Psoas muscle (tissue), 8 donors: ENCODE results near the gene ZNF860. TPM values are rescaled to one million over a fixed set of nuclear protein-coding genes. Genes with fewer than 3 reads are reported as not detected.

Source experiments
- ATAC-seq, 4 donors: fragments of 200-7000 bp; cut with Tn5 transposase; one replicate each; pipeline ENCODE4 v1.9.1; 2020; ENCODE audit warnings: moderate library complexity in 3 of 4, mild to moderate bottlenecking in 2 of 4
- DNase-seq, 2 donors: peaks; one replicate each; pipeline ENCODE4 v3.0.0-alpha.2; 2020
- H3K27ac ChIP-seq: fragments of 200-600 bp; one replicate; pipeline ENCODE4 v1.8.0; 2022
- H3K27me3 ChIP-seq, 3 donors: fragments of 200-600 bp in 1 of 3; one replicate each; pipeline versions ENCODE4 v1.6.1 to v1.8.0; 2013 to 2022; ENCODE audit warnings: low read length in 2 of 3, mild to moderate bottlenecking in 2 of 3, moderate library complexity in 1 of 3; ENCODE audit not compliant: insufficient read depth in 3 of 3
- H3K36me3 ChIP-seq, 2 donors: fragments of 200-600 bp in 1 of 2; one replicate each; pipeline versions ENCODE4 v1.6.1 to v1.8.0; 2013 to 2022; ENCODE audit warnings: low read depth in 1 of 2, mild to moderate bottlenecking in 1 of 2, moderate library complexity in 1 of 2; ENCODE audit not compliant: insufficient read depth in 1 of 2
- H3K4me1 ChIP-seq: fragments of 200-600 bp; one replicate; pipeline ENCODE4 v1.8.0; 2022
- H3K4me3 ChIP-seq: fragments of 200-600 bp; one replicate; pipeline ENCODE4 v1.8.0; 2022; ENCODE audit warnings: mild to moderate bottlenecking
- H3K9me3 ChIP-seq: fragments of 200-600 bp; one replicate; pipeline ENCODE4 v1.8.0; 2022
- WGBS, 3 donors: extraction: QIAGEN DNeasy Blood & Tissue Kit; methylation state at CpG; one replicate each; pipeline versions ENCODE4 v1.1.6 to v1.1.7; 2013; 5-methylcytosine and 5-hydroxymethylcytosine counted together
- intact Hi-C, 2 donors: fragments of 100-400 bp; cut with DNase I; formaldehyde crosslinking; loops; one replicate each; pipeline versions ENCODE4 v1.11.0 to v1.14.2; 2022
- polyA plus RNA-seq, 3 donors: library from polyadenylated mRNA; stranded (reverse); fragments of 200-250 nt; gene quantifications; one replicate each; pipeline ENCODE4 v1.2.3, GENCODE V29; 2013
- total RNA-seq, 4 donors: library from RNA; stranded (reverse); fragmentation: NEBNext Ultra II Directional in 2 of 4; extraction: Animal tissue kit (Norgen Biotek cat#: 25700) in 2 of 4; gene quantifications; one replicate each; pipeline versions ENCODE4 v1.2.1 to v1.2.4, GENCODE V29; 2021 to 2023
- TF ChIP-seq, protein P1 (sequence below): fragments of 200-600 bp; IDR thresholded peaks from one replicate; pipeline ENCODE4 v1.8.0; 2022; ENCODE audit warnings: antibody characterized with exemption
- donor health status: healthy with polysubstance abuse.
- donor health status: DM: no; HTN: no; CAD: no; lungs with moderate emphysema.
- donor health status: Bipolar disorder and iron deficiency.
- donor health status: healthy.
- donor health status: DM: yes; HTN: yes; CAD: no.
- donor health status: DM: no; HTN: no; CAD: no.
- donor health status: DM: no; HTN: no; CAD: no.
- donor health status: DM: yes; HTN: yes; CAD: no.

The ZNF860 gene
- total and polyA plus RNA-seq, 7 donors: 0.01 to 0.08 (median 0.05) TPM; not detected in 4

DNA sequence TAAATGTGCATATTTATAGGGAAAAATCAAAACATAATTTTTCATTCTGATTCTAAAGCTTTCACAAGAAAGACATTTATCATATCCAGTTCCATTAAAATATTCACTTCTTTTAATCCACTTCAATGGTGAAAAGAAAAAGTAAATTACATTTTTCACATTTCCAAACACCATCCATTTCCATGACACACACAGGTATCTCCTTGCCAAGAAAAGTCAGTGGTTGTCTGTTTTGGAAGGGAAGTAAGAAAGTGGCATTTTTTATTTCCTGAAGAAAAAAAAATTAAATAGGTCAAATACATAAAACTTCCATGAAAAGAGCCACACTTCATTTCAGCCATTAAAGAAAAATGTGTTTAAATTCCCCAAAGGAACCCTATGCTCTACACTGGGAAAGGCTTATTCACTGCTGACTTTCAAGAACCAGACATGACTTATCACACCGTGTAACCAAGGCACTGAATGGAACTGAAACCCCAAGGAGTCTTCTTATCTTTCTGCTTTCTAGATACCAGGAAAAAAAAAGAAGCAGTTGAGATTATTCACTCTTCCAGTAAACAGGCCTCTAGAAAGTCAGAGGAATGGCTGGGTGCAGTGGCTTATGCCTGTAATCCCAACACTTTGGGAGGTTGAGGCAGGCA lies 45.0 kb upstream of the ZNF860 start:
- DNase-seq: no peak
- Histone ChIP-seq H3K4me1 (no peaks in the 10 kb centered on the region), H3K36me3 (no peaks in the 10 kb centered on the region), H3K27me3 (no peaks in the 10 kb centered on the region), H3K4me3 (no peak overlapping the region), H3K27ac (no peak overlapping the region), H3K9me3 (no peaks in the 10 kb centered on the region)
- intact Hi-C loops: no loop called here
- ATAC-seq: no peak
- TF ChIP-seq, protein P1, sequence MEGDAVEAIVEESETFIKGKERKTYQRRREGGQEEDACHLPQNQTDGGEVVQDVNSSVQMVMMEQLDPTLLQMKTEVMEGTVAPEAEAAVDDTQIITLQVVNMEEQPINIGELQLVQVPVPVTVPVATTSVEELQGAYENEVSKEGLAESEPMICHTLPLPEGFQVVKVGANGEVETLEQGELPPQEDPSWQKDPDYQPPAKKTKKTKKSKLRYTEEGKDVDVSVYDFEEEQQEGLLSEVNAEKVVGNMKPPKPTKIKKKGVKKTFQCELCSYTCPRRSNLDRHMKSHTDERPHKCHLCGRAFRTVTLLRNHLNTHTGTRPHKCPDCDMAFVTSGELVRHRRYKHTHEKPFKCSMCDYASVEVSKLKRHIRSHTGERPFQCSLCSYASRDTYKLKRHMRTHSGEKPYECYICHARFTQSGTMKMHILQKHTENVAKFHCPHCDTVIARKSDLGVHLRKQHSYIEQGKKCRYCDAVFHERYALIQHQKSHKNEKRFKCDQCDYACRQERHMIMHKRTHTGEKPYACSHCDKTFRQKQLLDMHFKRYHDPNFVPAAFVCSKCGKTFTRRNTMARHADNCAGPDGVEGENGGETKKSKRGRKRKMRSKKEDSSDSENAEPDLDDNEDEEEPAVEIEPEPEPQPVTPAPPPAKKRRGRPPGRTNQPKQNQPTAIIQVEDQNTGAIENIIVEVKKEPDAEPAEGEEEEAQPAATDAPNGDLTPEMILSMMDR: no peak
- 19 to 38% (median 27%) methylated on average over 1 of the region's 1 CpG for WGBS, 3 donors

- ATAC-seq (no peak), DNase-seq (no peak)
- intact Hi-C loops: no loop called here
- H3K4me1 ChIP-seq: no peaks in the 10 kb centered on the region
- no peaks in the 10 kb centered on the region for H3K36me3 ChIP-seq
- H3K4me3 ChIP-seq: no peak overlapping the region
- H3K27me3 ChIP-seq: peaks cover 0 to 2% (median 0%) of the 10 kb centered on the region in 3 donors
- no peaks in the 10 kb centered on the region for H3K9me3 ChIP-seq
- 86 to 94% (median 88%) methylated on average over 4 of the region's 4 CpGs for WGBS, 3 donors
- no peak overlapping the region for H3K27ac ChIP-seq
- TF ChIP-seq, protein P1: no peak
Measured at GRCh38 chr3:31937225-31937624, 44.3 kb upstream of the ZNF860 start.

DNA sequence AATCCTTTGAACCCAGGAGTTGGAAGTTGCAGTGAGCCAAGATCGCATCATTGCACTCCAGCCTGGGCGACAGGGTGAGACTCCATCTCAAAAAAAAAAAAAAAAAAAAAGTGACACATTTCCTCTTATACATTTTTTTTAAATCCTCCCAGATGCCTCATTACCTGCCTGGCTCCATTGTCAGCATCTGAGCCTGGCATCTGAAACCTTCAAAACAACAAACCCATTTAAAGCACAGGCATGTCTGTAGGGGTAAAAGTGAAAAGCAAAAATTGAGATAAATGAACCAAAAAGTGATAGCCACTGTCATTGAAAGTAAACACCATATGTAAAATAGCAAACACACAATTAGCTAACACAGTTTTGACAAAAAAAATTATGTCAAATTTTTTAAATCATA lies 39.1 kb upstream of the ZNF860 start:
- no peak for DNase-seq
- Histone ChIP-seq H3K36me3 (no peaks in the 10 kb centered on the region), H3K27me3 (peaks cover 0 to 2% (median 0%) of the 10 kb centered on the region in 3 donors), H3K4me1 (no peaks in the 10 kb centered on the region), H3K4me3 (no peak overlapping the region), H3K9me3 (no peaks in the 10 kb centered on the region), H3K27ac (no peak overlapping the region)
- TF ChIP-seq, protein P1: no peak
- 93 to 100% (median 95%) methylated on average over 2 of the region's 2 CpGs for WGBS, 3 donors
- intact Hi-C loops: no loop called here
- ATAC-seq: no peak

- Histone ChIP-seq H3K9me3 (no peaks in the 10 kb centered on the region), H3K4me1 (no peaks in the 10 kb centered on the region), H3K4me3 (no peak overlapping the region), H3K36me3 (no peaks in the 10 kb centered on the region), H3K27ac (no peak overlapping the region), H3K27me3 (peaks cover 0 to 2% (median 0%) of the 10 kb centered on the region in 3 donors)
- TF ChIP-seq, protein P1: no peak
- intact Hi-C loops: no loop called here
- no peak for ATAC-seq
- no peak for DNase-seq
Measured at GRCh38 chr3:31943041-31943440, 38.5 kb upstream of the ZNF860 start.

DNA sequence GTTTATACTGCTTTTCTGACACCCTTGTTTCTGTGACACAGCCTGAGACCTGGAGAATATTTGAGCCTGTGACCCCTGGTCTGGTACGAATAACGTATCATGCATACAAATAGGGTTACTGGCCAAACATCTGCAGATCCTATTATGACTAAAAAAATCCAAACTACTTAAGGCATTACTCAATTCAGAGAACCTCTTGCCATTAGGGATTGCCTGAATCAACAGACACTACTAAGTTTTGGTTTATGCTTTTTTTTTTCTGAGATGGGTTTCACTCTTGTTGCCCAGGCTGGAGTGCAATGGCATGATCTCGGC lies 35.9 kb upstream of the ZNF860 start:
- H3K4me3 ChIP-seq: no peak overlapping the region
- H3K4me1 ChIP-seq: no peaks in the 10 kb centered on the region
- no peaks in the 10 kb centered on the region for H3K9me3 ChIP-seq
- peak in 3 of 4 donors; percentile 44 to 78 (median 50) for ATAC-seq
- DNase-seq: no peak
- WGBS, 3 donors: 66 to 78% (median 70%) methylated on average over 3 of the region's 3 CpGs
- intact Hi-C loops: no loop called here
- peak overlapping the region; percentile 38 for H3K27ac ChIP-seq
- H3K36me3 ChIP-seq: no peaks in the 10 kb centered on the region
- peaks cover 0 to 2% (median 0%) of the 10 kb centered on the region in 3 donors for H3K27me3 ChIP-seq
- TF ChIP-seq, protein P1: no peak
